Neutrophil (primary cell): ENCODE data around the gene RANBP17.

ENCODE experiments used
- H3K27ac ChIP-seq: fragments of 200-600 bp; sonication (generic); 2 replicates; pipeline ENCODE4 v1.5.1; 2016; ENCODE audit warnings: mild to moderate bottlenecking, moderate library complexity
- H3K27me3 ChIP-seq: fragments of 200-600 bp; sonication (generic); 2 replicates; pipeline ENCODE4 v1.6.0; 2016; ENCODE audit warnings: mild to moderate bottlenecking
- H3K36me3 ChIP-seq: fragments of 200-600 bp; sonication (generic); 2 replicates; pipeline ENCODE4 v1.5.1; 2017
- H3K4me1 ChIP-seq, 2 experiments: fragments of 200-600 bp in 1 of 2; sonication (generic) in 1 of 2; 1 replicate in 1 of 2; 2 replicates in 1 of 2; pipeline versions ENCODE4 v1.5.1 to v1.6.1; 2013 to 2016; ENCODE audit warnings: low read depth in 1 of 2, low read length in 1 of 2, mild to moderate bottlenecking in 1 of 2, moderate library complexity in 1 of 2; ENCODE audit not compliant: control insufficient read depth in 1 of 2, insufficient read depth in 1 of 2
- H3K4me3 ChIP-seq, 2 experiments: fragments of 200-600 bp in 1 of 2; sonication (generic) in 1 of 2; 1 replicate in 1 of 2; 2 replicates in 1 of 2; pipeline ENCODE4 v1.5.1; 2013 to 2016; ENCODE audit warnings: low read depth in 1 of 2, low read length in 1 of 2, mild to moderate bottlenecking in 1 of 2, moderate library complexity in 1 of 2
- H3K9me3 ChIP-seq: fragments of 200-600 bp; sonication (generic); 2 replicates; pipeline ENCODE4 v1.5.1; 2016
- TF ChIP-seq, protein P1 (sequence below): fragments of 200-600 bp; sonication (generic); IDR thresholded peaks from 2 replicates; pipeline ENCODE4 v1.5.1; 2016; ENCODE audit warnings: antibody characterized with exemption

Gene RANBP17

DNA sequence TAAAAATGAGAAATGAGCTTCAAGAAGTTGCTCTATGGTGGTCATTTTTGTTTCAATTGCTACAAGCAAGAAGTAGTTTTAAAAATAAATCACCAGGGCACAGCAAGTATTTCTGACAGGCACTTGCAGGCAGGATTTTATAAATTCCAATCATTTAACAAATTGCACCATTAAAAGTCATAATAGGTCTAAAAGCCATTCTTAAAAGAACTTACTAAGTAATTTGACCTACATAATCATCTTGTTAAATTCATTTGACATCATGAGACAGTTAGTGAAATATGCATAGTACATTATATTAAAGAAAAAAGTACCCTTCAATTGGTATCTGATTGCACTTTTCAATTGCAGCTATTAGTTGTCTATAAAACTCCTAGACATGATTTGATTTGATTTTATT, 478.2 kb downstream of the RANBP17 start:
- H3K27ac ChIP-seq = no peak overlapping the region
- peaks cover 74% of the 10 kb centered on the region for H3K27me3 ChIP-seq
- no peak overlapping the region for H3K4me3 ChIP-seq
- peaks cover 0 to 6% of the 10 kb centered on the region in 2 experiments for H3K4me1 ChIP-seq
- TF ChIP-seq, protein P1, sequence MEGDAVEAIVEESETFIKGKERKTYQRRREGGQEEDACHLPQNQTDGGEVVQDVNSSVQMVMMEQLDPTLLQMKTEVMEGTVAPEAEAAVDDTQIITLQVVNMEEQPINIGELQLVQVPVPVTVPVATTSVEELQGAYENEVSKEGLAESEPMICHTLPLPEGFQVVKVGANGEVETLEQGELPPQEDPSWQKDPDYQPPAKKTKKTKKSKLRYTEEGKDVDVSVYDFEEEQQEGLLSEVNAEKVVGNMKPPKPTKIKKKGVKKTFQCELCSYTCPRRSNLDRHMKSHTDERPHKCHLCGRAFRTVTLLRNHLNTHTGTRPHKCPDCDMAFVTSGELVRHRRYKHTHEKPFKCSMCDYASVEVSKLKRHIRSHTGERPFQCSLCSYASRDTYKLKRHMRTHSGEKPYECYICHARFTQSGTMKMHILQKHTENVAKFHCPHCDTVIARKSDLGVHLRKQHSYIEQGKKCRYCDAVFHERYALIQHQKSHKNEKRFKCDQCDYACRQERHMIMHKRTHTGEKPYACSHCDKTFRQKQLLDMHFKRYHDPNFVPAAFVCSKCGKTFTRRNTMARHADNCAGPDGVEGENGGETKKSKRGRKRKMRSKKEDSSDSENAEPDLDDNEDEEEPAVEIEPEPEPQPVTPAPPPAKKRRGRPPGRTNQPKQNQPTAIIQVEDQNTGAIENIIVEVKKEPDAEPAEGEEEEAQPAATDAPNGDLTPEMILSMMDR = no peak
- no peaks in the 10 kb centered on the region for H3K9me3 ChIP-seq
- no peaks in the 10 kb centered on the region for H3K36me3 ChIP-seq

DNA sequence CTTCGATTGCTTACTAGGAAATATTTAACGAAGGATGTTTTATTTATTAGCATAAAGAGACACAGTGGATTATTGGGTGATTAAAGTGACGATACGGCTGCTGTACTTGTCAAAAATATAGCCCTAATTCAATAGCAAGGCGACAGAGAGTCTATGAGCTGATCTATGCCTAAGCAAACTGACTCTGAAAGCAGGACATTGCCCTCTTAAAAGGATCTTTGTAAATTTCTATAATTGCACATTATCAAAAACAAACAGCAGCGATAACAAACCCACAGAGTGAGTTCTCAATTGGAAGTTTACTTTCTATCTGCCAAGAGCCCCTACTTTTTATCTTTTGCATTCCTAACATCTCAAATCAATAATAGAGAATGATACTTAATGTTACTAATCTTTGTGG, 478.7 kb downstream of the RANBP17 start:
- TF ChIP-seq, protein P1 = no peak
- Histone ChIP-seq H3K9me3 (no peaks in the 10 kb centered on the region), H3K27me3 (peaks cover 70% of the 10 kb centered on the region), H3K4me3 (no peak overlapping the region), H3K27ac (no peak overlapping the region), H3K4me1 (peaks cover 0 to 6% of the 10 kb centered on the region in 2 experiments), H3K36me3 (no peaks in the 10 kb centered on the region)

DNA sequence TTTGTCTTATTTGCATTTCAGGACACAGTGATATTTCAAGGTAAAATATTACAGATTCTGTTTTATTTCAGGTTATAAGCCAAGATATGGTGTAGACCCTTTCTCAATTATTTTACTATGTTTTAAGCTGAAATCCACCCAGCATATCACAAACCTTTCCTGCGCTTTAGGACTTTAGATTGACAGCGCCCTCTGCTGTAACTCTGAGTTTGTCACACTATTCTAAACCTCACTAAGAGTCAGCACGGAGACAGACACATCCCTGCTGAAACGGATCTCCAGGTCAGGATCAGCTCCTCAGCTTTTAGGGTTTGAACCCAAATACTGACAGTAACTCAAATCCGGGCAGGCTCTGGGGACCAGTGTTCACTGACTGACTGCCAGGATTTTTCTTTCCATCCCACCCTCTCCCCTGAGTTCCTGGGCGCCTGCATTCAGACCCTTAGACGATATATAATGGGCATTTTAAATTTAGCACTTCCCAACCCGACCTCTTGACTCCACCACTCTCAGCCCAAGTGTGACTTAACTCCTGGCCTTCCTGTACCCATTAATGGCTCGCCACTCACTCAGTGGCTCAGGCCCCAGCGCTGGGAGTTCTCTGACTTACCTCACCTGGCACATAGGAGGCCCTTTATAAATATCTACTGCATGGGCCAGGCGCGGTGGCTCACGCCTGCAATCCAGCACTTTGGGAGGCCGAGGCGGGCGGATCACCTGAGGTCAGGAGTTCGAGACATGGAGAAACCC, 480.7 kb downstream of the RANBP17 start:
- no peak overlapping the region for H3K4me3 ChIP-seq
- H3K4me1 ChIP-seq = no peaks in the 10 kb centered on the region
- TF ChIP-seq, protein P1 = no peak
- peaks cover 50% of the 10 kb centered on the region for H3K27me3 ChIP-seq
- no peaks in the 10 kb centered on the region for H3K9me3 ChIP-seq
- H3K27ac ChIP-seq = no peak overlapping the region
- no peaks in the 10 kb centered on the region for H3K36me3 ChIP-seq

DNA sequence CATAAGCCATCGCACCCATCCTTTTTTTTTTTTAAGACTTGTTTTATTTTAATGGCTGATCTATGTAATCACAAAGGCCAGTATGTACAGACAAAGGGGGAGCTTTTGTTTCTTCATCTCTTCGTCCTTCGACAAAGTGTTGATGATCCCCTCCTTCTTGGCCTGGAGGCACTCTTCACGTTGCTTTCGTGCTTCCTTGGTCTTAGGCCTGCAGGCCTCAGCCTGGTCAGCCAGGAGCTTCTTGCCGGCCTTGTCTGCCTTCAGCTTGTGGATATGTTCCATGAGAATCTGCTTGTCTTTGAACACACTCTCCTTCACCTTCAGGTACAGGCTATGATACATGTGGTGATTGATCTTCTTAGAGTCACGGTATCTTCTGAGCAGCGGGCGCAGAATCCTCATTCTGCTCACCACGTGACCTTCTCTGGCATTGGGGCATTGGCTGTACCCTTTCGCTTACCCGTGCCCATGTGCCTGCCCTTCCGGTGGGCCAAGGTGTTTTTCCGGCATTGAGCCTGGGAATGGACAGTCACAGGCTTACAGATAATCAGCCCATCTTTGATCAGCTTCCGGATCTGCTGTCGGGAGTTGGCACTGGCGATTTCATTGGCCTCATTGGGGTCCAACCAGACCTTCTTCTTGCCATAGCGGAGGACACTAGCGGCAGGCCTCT, 483.3 kb downstream of the RANBP17 start:
- Histone ChIP-seq H3K4me3 (no peak overlapping the region), H3K27me3 (peaks cover 27% of the 10 kb centered on the region), H3K4me1 (no peaks in the 10 kb centered on the region), H3K36me3 (no peaks in the 10 kb centered on the region), H3K9me3 (no peaks in the 10 kb centered on the region), H3K27ac (no peak overlapping the region)
- TF ChIP-seq, protein P1 = no peak
